NCI-H2196 treated with DMSO at 0.1 percent for 48 hours (cell line): ENCODE measurements around the gene EEF1A1.
"Not testable (repeated sequence)": the region's sequence is repeated elsewhere in the genome, so short reads cannot be mapped to it uniquely, and the experiment has no call there.

Experiments used
- DNase-seq: peaks from one replicate; lab custom pipeline; 2025; ENCODE audit not compliant: unreplicated experiment; lab: John Stamatoyannopoulos, UW

EEF1A1 gene

GRCh38 chr6:73506246-73506645, 14.6 kb downstream of the EEF1A1 start:
- no peak for DNase-seq

- not testable (repeated sequence) for DNase-seq
Measured at GRCh38 chr6:73505705-73506104, 15.1 kb downstream of the EEF1A1 start.

GRCh38 chr6:73505142-73505541, 15.7 kb downstream of the EEF1A1 start:
- no peak for DNase-seq

GRCh38 chr6:73504160-73504559, 16.7 kb downstream of the EEF1A1 start:
- DNase-seq: no peak

GRCh38 chr6:73503027-73503772, 17.6 kb downstream of the EEF1A1 start:
- DNase-seq: no peak

- DNase-seq: no peak
Measured at GRCh38 chr6:73497915-73498314, 22.9 kb downstream of the EEF1A1 start.

GRCh38 chr6:73491377-73491776, 29.5 kb downstream of the EEF1A1 start:
- DNase-seq: no peak

- no peak for DNase-seq
Measured at GRCh38 chr6:73487473-73487872, 33.4 kb downstream of the EEF1A1 start.

GRCh38 chr6:73484438-73484837, 36.4 kb downstream of the EEF1A1 start:
- no peak for DNase-seq

GRCh38 chr6:73481969-73482368, 38.9 kb downstream of the EEF1A1 start:
- no peak for DNase-seq

GRCh38 chr6:73477407-73477806, 43.4 kb downstream of the EEF1A1 start:
- no peak for DNase-seq

GRCh38 chr6:73476723-73477122, 44.1 kb downstream of the EEF1A1 start:
- DNase-seq: no peak

- no peak for DNase-seq
Measured at GRCh38 chr6:73471686-73472290, 49.0 kb downstream of the EEF1A1 start.
